HEK293T (cell line): Measurements from ENCODE around the gene CMPK2.

Experiments
- CTCF ChIA-PET: fragments of 350-600 bp; formaldehyde crosslinking; extraction: SDS; loops from one replicate; lab custom pipeline; 2021; ENCODE audit warnings: antibody characterized with exemption, inconsistent platforms; lab: Yijun Ruan, JAX
- POLR2A ChIA-PET: fragments of 350-600 bp; formaldehyde crosslinking; extraction: SDS; loops from one replicate; lab custom pipeline; 2020; ENCODE audit warnings: antibody characterized with exemption, inconsistent platforms; lab: Yijun Ruan, JAX
- DNase-seq: peaks from one replicate; pipeline ENCODE4 v3.0.0; 2012; ENCODE audit warnings: mixed read lengths; ENCODE audit errors: extremely low spot score
- ARNT ChIP-seq: fragments of 450-650 bp; IDR thresholded peaks from 2 replicates; pipeline ENCODE4 v1.6.1; 2017; ENCODE audit warnings: mild to moderate bottlenecking
- BHLHE40 ChIP-seq: fragments of 450-650 bp; IDR thresholded peaks from 2 replicates; pipeline ENCODE4 v1.6.1; 2016; ENCODE audit warnings: mild to moderate bottlenecking, moderate library complexity, borderline replicate concordance
- CTBP1 ChIP-seq: fragments of 450-650 bp; IDR thresholded peaks from 2 replicates; pipeline ENCODE4 v1.6.1; 2016; ENCODE audit warnings: borderline replicate concordance
- ELF4 ChIP-seq: fragments of 450-650 bp; IDR thresholded peaks from 2 replicates; pipeline ENCODE4 v1.6.1; 2017; ENCODE audit warnings: antibody characterized with exemption
- FOXA1 ChIP-seq: fragments of 450-650 bp; IDR thresholded peaks from 2 replicates; pipeline ENCODE4 v1.6.1; 2016; ENCODE audit warnings: mild to moderate bottlenecking
- FOXK2 ChIP-seq: fragments of 450-650 bp; IDR thresholded peaks from 2 replicates; pipeline ENCODE4 v1.6.1; 2016; ENCODE audit warnings: mild to moderate bottlenecking
- FOXM1 ChIP-seq: fragments of 450-650 bp; IDR thresholded peaks from 2 replicates; pipeline ENCODE4 v1.6.1; 2017; ENCODE audit warnings: mild to moderate bottlenecking, borderline replicate concordance
- HDGF ChIP-seq: fragments of 450-650 bp; IDR thresholded peaks from 2 replicates; pipeline ENCODE4 v1.6.1; 2017; ENCODE audit warnings: antibody characterized with exemption, borderline replicate concordance
- L3MBTL2 ChIP-seq: fragments of 450-650 bp; conservative IDR thresholded peaks from 2 replicates; pipeline ENCODE4 v1.6.1; 2016; ENCODE audit warnings: mild to moderate bottlenecking
- LEF1 ChIP-seq: fragments of 450-650 bp; IDR thresholded peaks from 2 replicates; pipeline ENCODE4 v1.6.1; 2017; ENCODE audit warnings: mild to moderate bottlenecking, borderline replicate concordance
- NFRKB ChIP-seq: fragments of 450-650 bp; IDR thresholded peaks from 2 replicates; pipeline ENCODE4 v1.6.1; 2016; ENCODE audit warnings: mild to moderate bottlenecking, moderate library complexity
- SP1 ChIP-seq: fragments of 450-650 bp; IDR thresholded peaks from 2 replicates; pipeline ENCODE4 v1.6.1; 2017
- SUZ12 ChIP-seq: fragments of 450-650 bp; IDR thresholded peaks from 2 replicates; pipeline ENCODE4 v1.6.1; 2016; ENCODE audit warnings: mild to moderate bottlenecking
- TARDBP ChIP-seq: fragments of 450-650 bp; IDR thresholded peaks from 2 replicates; pipeline ENCODE4 v1.6.1; 2016
- ZNF384 ChIP-seq: fragments of 450-650 bp; IDR thresholded peaks from 2 replicates; pipeline ENCODE4 v1.6.1; 2016
- TF ChIP-seq, protein P1 (sequence below): fragments of 450-650 bp; IDR thresholded peaks from 2 replicates; pipeline ENCODE4 v1.6.1; 2016

The CMPK2 gene

DNA sequence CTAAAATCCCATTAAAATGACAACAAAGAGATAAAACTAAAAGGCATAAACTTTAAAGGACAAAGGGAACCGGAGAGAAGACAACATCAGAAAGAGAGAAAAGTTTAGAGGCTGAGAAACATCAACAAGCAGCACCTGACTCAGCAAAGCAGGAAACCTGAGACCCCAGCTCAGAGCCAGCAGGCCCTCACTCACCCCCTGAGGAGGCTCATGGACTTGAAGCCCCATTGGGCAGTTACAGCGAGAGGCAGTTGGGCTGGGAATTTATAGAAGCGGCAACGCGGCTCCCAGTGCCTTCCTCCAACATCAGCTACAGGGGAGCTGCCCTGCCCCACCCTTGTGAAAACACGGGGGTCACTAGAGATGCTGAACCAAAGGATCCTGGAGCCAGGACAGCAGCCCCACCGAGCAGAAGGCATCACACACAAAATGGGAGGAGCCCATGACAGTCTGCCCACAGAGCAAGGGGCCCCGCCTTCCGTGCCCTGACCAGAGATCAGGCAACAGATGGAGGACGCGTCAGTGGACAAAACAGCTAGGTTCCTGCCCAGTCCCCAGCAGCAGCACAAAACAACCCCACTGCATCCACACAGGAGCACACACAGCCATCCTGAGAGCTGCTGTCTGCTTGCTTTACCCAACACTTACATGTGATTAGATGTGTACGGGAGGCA, 52.7 kb downstream of the CMPK2 start:
- ChIA-PET CTCF (no interaction called here), POLR2A (no interaction called here)
- TF ChIP-seq ZNF384: no peak
- no peak for TF ChIP-seq ARNT
- no peak for TF ChIP-seq LEF1
- TF ChIP-seq FOXK2: no peak
- no peak for TF ChIP-seq SUZ12
- TF ChIP-seq HDGF: no peak
- no peak for TF ChIP-seq L3MBTL2
- TF ChIP-seq TARDBP: no peak
- TF ChIP-seq SP1: no peak
- no peak for TF ChIP-seq CTBP1
- no peak for TF ChIP-seq ELF4
- DNase-seq: no peak

DNA sequence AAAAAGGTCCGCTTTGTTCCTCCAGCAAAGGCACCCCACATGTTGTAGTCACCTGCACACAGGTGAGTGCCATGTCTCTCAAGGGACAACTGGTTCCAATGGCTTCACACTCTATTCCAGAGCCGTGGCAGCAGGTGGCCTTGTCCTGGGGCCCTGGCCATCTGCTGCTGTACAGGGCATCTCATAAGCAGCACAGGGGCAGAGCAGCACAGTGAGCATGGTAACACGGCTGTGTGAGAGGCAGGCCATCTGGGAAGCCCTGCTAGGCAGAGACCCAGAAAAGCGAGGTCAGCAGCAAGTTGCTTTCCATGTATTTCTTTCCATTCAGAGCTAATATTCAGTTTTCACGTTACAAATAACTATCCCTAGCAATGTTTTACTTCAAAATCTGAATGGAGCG, 54.7 kb downstream of the CMPK2 start:
- POLR2A ChIA-PET: no interaction called here
- no peak for TF ChIP-seq FOXM1
- TF ChIP-seq L3MBTL2: no peak
- TF ChIP-seq BHLHE40: no peak
- TF ChIP-seq FOXK2: no peak
- TF ChIP-seq SP1: no peak
- TF ChIP-seq, protein P1, sequence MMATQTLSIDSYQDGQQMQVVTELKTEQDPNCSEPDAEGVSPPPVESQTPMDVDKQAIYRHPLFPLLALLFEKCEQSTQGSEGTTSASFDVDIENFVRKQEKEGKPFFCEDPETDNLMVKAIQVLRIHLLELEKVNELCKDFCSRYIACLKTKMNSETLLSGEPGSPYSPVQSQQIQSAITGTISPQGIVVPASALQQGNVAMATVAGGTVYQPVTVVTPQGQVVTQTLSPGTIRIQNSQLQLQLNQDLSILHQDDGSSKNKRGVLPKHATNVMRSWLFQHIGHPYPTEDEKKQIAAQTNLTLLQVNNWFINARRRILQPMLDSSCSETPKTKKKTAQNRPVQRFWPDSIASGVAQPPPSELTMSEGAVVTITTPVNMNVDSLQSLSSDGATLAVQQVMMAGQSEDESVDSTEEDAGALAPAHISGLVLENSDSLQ: no peak
- TF ChIP-seq CTBP1: no peak
- TF ChIP-seq NFRKB: no peak
- no peak for TF ChIP-seq ZNF384
- TF ChIP-seq SUZ12: no peak
- TF ChIP-seq FOXA1: no peak
- no peak for TF ChIP-seq ARNT
- CTCF ChIA-PET: no interaction called here
- DNase-seq: no peak

DNA sequence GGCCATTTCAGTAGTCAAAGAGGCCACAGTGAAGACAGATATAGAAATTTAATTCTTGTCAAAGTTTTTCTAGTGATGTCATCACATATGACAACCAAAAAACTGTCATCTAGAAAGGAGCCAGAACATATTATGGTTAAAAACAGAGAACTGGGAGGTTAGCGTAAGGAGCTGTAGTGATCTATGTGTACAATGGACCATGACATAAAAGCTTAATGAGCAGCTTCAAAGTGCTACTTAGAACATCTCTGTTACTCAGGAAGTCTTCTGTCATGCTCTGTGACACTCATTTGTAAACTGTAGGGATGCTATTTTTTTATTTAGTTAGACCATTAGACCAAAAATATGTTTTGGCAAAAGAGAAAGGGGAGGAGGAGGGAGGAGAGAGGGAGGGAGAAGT, 57.3 kb downstream of the CMPK2 start:
- POLR2A ChIA-PET: no interaction called here
- no peak for TF ChIP-seq NFRKB
- TF ChIP-seq FOXM1: no peak
- no peak for TF ChIP-seq HDGF
- no peak for TF ChIP-seq LEF1
- no peak for TF ChIP-seq ELF4
- TF ChIP-seq, protein P1: no peak
- no peak for TF ChIP-seq FOXA1
- no peak for TF ChIP-seq SP1
- no peak for TF ChIP-seq CTBP1
- TF ChIP-seq L3MBTL2: no peak
- TF ChIP-seq TARDBP: no peak
- TF ChIP-seq BHLHE40: no peak
- TF ChIP-seq FOXK2: no peak
- no peak for TF ChIP-seq ZNF384
- TF ChIP-seq SUZ12: no peak
- TF ChIP-seq ARNT: no peak
- CTCF ChIA-PET: no interaction called here
- DNase-seq: no peak

DNA sequence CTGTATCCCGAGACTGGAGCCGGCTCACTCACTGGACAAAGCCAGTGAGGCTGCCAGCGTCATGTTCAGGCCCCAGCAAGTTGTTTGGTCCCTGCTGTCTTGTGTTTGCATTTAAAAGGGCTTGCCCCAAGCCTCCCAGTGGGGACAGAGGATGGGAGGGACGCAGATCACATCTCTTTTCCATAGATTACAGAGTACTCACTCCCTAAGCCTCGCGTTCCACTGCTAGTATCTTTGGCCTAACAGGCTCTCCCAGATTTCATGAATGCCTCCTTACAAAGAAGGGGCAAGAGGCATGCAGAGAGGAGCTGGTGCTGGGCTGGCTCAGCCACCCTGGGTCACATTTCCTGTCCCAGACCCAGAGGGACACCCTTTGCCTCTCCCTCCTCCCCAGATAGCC, 59.1 kb downstream of the CMPK2 start:
- no peak for DNase-seq
- CTCF ChIA-PET: no interaction called here

DNA sequence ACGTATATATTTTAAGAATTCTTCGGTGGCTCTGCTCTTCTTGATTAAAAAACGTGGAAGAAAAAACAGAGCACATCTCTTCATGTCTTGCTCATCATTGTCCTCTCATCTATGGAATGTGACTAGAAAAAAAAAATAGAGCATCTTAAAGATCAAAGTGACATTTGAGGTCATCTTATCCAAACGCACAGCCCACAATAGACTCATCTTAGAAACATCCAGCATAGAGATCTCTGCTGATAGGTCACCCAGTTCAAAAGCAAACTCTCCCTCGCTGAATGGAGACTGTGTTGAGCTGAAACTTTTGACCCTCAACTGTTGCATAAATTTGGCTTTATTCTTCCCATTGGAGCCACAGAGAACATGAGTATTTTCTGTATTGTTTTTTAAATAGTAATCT, 65.2 kb downstream of the CMPK2 start:
- DNase-seq: no peak
- no peak for TF ChIP-seq ZNF384
- no peak for TF ChIP-seq SUZ12
- TF ChIP-seq ELF4: no peak
- ChIA-PET CTCF (no interaction called here), POLR2A (no interaction called here)

More for the DNA sequence above, 59.1 kb downstream of the CMPK2 start:
- TF ChIP-seq BHLHE40 (no peak), L3MBTL2 (no peak), LEF1 (no peak), SUZ12 (no peak), FOXM1 (no peak), FOXK2 (no peak), TARDBP (no peak), CTBP1 (no peak), ARNT (no peak), SP1 (no peak), ZNF384 (no peak), HDGF (no peak)
- TF ChIP-seq, protein P1: no peak
- POLR2A ChIA-PET: no interaction called here
